Activated T-cell treated with anti-CD3 and anti-CD28 coated beads, Interleukin-2, amount 50 U/mL, for 24 hours (primary cell): ENCODE results near the gene TTLL11.

Experiments used
- DNase-seq: peaks from one replicate; pipeline ENCODE4 v3.0.0-alpha.2; 2020
- H3K27ac Mint-ChIP-seq: 2 replicates; pipeline ENCODE4 v1.8.0; 2020; ENCODE audit warnings: mild to moderate bottlenecking, mixed read lengths
- H3K27me3 Mint-ChIP-seq: 2 replicates; pipeline ENCODE4 v1.8.0; 2020; ENCODE audit warnings: mixed read lengths
- H3K36me3 Mint-ChIP-seq: 2 replicates; pipeline ENCODE4 v1.8.0; 2020; ENCODE audit warnings: low read depth, mixed read lengths
- H3K4me1 Mint-ChIP-seq: 2 replicates; pipeline ENCODE4 v1.8.0; 2020; ENCODE audit warnings: low read depth, mixed read lengths
- H3K4me3 Mint-ChIP-seq: 2 replicates; pipeline ENCODE4 v1.8.0; 2020; ENCODE audit warnings: mild to moderate bottlenecking, moderate library complexity, mixed read lengths
- H3K9me3 Mint-ChIP-seq: 2 replicates; pipeline ENCODE4 v1.8.0; 2020; ENCODE audit warnings: mixed read lengths

The TTLL11 gene

GRCh38 chr9:121773286-121773953 lies 319.7 kb downstream of the TTLL11 start:
- Mint-ChIP-seq H3K4me1 (no peaks in the 10 kb centered on the region), H3K9me3 (no peaks in the 10 kb centered on the region), H3K27me3 (peaks cover 4% of the 10 kb centered on the region), H3K27ac (no peak overlapping the region), H3K4me3 (no peak overlapping the region), H3K36me3 (no peaks in the 10 kb centered on the region)
- DNase-seq: no peak

DNA sequence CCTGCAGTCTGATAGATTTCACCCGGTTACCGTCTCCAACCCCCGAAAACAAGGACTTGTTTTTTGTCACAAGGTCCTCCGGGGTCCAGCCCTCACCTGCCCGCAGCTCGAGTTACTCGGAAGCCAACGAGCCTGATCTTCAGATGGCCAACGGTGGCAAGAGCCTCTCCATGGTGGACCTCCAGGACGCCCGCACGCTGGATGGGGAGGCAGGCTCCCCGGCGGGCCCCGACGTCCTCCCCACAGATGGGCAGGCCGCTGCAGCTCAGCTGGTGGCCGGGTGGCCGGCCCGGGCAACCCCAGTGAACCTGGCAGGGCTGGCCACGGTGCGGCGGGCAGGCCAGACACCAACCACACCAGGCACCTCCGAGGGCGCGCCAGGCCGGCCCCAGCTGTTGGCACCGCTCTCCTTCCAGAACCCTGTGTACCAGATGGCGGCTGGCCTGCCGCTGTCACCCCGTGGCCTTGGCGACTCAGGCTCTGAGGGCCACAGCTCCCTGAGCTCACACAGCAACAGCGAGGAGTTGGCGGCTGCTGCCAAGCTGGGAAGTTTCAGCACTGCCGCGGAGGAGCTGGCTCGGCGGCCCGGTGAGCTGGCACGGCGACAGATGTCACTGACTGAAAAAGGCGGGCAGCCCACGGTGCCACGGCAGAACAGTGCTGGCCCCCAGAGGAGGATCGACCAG lies 320.4 kb downstream of the TTLL11 start:
- Mint-ChIP-seq H3K4me3 (no peak overlapping the region), H3K4me1 (no peaks in the 10 kb centered on the region), H3K27ac (no peak overlapping the region), H3K9me3 (no peaks in the 10 kb centered on the region), H3K36me3 (no peaks in the 10 kb centered on the region), H3K27me3 (peaks cover 4% of the 10 kb centered on the region)
- DNase-seq: no peak
